Small intestine (tissue), 7 donors: ENCODE data around the gene RBP5. TPM values are rescaled to one million over a fixed set of nuclear protein-coding genes. Genes with fewer than 3 reads are reported as not detected.
A peak's percentile ranks its signal among the peaks of the same experiment; 100 is the strongest.
"Not testable (repeated sequence)": the region's sequence is repeated elsewhere in the genome, so short reads cannot be mapped to it uniquely, and the experiment has no call there.

ENCODE experiments used
- DNase-seq, 2 donors: peaks; one replicate each; pipeline versions ENCODE4 v3.0.0 to v3.0.0-alpha.2; 2013
- FAIRE-seq: peaks from 2 replicates; lab custom pipeline; 2012; peaks lifted over from hg19 to GRCh38; lab: Jason Lieb, UNC
- H3K27ac ChIP-seq, 3 donors: one replicate each; pipeline ENCODE4 v1.5.1; 2013; ENCODE audit warnings: low read length in 2 of 3, mild to moderate bottlenecking in 2 of 3, control low read depth in 1 of 3, inconsistent platforms in 1 of 3, low read depth in 1 of 3, moderate library complexity in 1 of 3
- H3K27me3 ChIP-seq, 3 donors: one replicate each; pipeline ENCODE4 v1.6.1; 2013; ENCODE audit warnings: low read length in 3 of 3, inconsistent platforms in 1 of 3; ENCODE audit not compliant: control insufficient read depth in 3 of 3, insufficient read depth in 3 of 3
- H3K36me3 ChIP-seq, 3 donors: one replicate each; pipeline ENCODE4 v1.6.1; 2013; ENCODE audit warnings: low read length in 3 of 3, inconsistent platforms in 1 of 3, low read depth in 1 of 3, mild to moderate bottlenecking in 1 of 3, moderate library complexity in 1 of 3; ENCODE audit not compliant: control insufficient read depth in 3 of 3, insufficient read depth in 2 of 3
- H3K4me1 ChIP-seq, 3 donors: one replicate each; pipeline ENCODE4 v1.6.1; 2013; ENCODE audit warnings: low read length in 2 of 3, inconsistent platforms in 1 of 3, low read depth in 1 of 3, mild to moderate bottlenecking in 1 of 3, moderate library complexity in 1 of 3; ENCODE audit not compliant: control insufficient read depth in 3 of 3, insufficient read depth in 2 of 3
- H3K4me3 ChIP-seq, 3 donors: one replicate each; pipeline ENCODE4 v1.5.1; 2013; ENCODE audit warnings: low read length in 3 of 3, control low read depth in 1 of 3, inconsistent platforms in 1 of 3, low read depth in 1 of 3, mild to moderate bottlenecking in 1 of 3, moderate library complexity in 1 of 3
- H3K9me3 ChIP-seq, 2 donors: one replicate each; pipeline ENCODE4 v1.6.1; 2013; ENCODE audit warnings: low read depth in 1 of 2, low read length in 1 of 2; ENCODE audit not compliant: control insufficient read depth in 2 of 2, insufficient read depth in 1 of 2
- WGBS, 3 donors: extraction: QIAGEN DNeasy Blood & Tissue Kit; methylation state at CpG; one replicate each; pipeline ENCODE4 v1.1.7; 2013; 5-methylcytosine and 5-hydroxymethylcytosine counted together
- polyA plus RNA-seq, 4 donors: library from polyadenylated mRNA; stranded (reverse) in 3 of 4; unstranded in 1 of 4; fragments of 200-250 nt in 3 of 4; fragments of 120-200 nt in 1 of 4; gene quantifications; one replicate each; pipeline versions ENCODE4 v1.2.1 to v1.2.3, GENCODE V29; 2013
- donor health status: healthy with polysubstance abuse.
- donor health status: control.
- donor health status: control.
- donor health status: Bipolar disorder and iron deficiency.
- donor health status: healthy.

Gene RBP5
- polyA plus RNA-seq, 4 donors, result 0.67 to 19.0 (median 7.8) TPM

DNA sequence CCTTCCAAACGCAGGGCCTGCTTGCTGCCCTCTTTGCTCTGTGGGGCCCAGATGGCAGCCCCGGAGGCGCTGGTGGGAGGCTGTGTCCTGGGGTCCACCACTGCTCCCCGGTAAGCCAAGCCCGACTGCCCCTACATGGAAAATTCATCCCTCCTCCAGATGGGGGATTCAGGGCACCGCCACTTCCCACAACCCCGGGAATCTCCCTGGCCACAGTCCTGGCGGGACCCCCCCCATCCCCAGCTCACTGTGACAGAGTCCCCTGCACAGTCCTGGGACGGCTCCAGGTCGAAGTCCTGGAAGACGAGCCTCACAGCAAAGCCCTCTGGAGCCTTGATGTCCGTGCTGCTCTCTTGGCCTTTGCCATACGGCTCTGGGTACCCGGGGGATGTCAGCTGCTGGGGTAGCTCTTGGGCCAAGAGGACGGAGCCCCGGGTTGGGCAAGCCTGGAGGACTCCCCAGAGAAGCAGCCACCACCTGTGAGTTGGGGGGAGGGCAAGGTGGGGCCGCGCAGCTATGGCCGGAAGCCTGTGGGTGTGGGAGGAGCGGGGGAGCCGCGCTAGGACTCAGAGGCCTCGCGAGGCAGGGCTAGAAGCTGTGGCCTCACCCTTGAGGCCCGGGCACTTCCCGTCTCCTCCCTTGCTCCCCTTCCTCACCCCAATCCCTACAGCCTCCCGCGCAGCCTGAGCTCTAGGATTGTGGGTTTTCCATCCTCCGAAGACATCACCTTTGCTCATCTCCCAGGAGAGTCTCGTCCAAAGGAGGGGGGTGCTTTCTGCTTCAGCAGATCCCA is 20.5 kb downstream of the RBP5 start:
- peak; percentile 78 to 94 for DNase-seq
- FAIRE-seq, result no peak
- Histone ChIP-seq H3K27ac (peak overlapping the region; percentile 90 to 98 (median 91)), H3K9me3 (no peaks in the 10 kb centered on the region), H3K4me1 (peaks cover 0 to 12% (median 2%) of the 10 kb centered on the region in 3 donors), H3K36me3 (peaks cover 0 to 22% (median 6%) of the 10 kb centered on the region in 3 donors), H3K27me3 (no peaks in the 10 kb centered on the region), H3K4me3 (peak overlapping the region; percentile 59 to 74 (median 71))
- 1 to 4% (median 1%) methylated on average over 23 to 30 of the region's 30 CpGs for WGBS, 3 donors

DNA sequence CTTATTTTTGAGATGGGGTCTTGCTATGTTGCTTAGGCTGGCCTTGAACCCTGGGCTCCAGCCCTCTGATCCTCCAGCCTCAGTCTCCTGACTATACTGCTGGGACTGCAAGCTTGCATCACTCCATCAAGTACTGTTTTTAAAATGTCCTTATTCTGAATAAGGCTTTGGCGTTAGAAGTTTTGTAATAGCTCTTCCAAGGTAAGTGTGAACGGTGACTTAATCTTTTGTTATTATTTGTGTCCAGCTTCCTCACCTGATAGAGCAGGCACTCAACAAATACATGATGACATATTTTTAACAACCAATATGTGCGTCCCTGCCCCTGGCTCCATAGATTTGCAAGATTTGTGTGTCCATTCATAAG is 21.1 kb downstream of the RBP5 start:
- FAIRE-seq, result no peak
- peak overlapping the region; percentile 90 to 98 (median 91) for H3K27ac ChIP-seq
- peaks cover 0 to 15% (median 2%) of the 10 kb centered on the region in 3 donors for H3K4me1 ChIP-seq
- no peaks in the 10 kb centered on the region for H3K9me3 ChIP-seq
- 21 to 40% (median 21%) methylated on average over 3 of the region's 3 CpGs for WGBS, 3 donors
- peaks cover 0 to 23% (median 6%) of the 10 kb centered on the region in 3 donors for H3K36me3 ChIP-seq
- H3K27me3 ChIP-seq, result no peaks in the 10 kb centered on the region
- H3K4me3 ChIP-seq, result peak overlapping the region; percentile 59 to 74 (median 71)
- DNase-seq, result no peak

DNA sequence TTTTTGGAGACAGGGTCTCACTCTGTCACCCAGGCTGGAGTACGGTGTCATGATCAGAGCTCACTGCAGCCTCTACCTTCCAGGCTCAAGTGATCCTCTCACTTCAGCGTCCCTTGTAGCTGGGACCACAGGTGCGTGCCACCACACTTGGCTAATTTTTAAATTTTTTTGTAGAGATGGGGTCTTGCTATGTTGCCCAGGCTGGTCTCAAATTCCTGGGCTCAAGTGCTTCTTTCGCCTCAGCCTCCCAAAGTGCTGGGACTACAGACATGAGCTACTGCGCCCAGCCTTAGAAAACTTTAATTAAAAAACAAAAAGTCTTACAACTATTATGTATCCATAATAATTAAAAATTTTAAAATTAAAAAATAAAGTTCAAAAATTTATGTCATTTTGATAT is 21.5 kb downstream of the RBP5 start:
- peaks cover 0 to 27% (median 6%) of the 10 kb centered on the region in 3 donors for H3K36me3 ChIP-seq
- peaks cover 0 to 18% (median 2%) of the 10 kb centered on the region in 3 donors for H3K4me1 ChIP-seq
- DNase-seq, FAIRE-seq, H3K27me3 ChIP-seq, H3K9me3 ChIP-seq: not testable (repeated sequence)
- H3K27ac ChIP-seq, result peak overlapping the region in 1 of 3 donors; percentile 90
- H3K4me3 ChIP-seq, result peak overlapping the region in 1 of 3 donors; percentile 74
- WGBS, 3 donors, result 96 to 98% (median 97%) methylated on average over 5 of the region's 5 CpGs

DNA sequence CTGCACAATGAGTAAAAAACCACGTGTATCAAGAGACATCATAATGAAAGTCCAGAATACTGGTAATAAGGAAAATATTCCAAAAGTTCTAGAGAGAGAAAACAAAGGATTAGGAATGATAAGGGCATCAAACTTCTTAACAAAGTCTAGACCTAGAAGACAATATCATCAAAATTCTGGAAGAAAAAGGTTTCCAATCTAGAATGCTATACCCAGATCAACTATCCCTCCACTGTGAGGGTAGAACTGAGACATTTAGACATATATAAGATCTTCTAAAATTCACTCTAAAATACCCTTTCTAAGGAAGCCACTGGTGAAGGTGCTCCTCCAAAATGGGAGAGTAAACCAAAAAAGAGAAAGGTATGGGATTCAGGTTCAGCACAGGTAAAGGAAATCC is 22.6 kb downstream of the RBP5 start:
- Histone ChIP-seq H3K4me1 (peaks cover 0 to 18% (median 2%) of the 10 kb centered on the region in 3 donors), H3K4me3 (no peak overlapping the region)
- no peak for FAIRE-seq

DNA sequence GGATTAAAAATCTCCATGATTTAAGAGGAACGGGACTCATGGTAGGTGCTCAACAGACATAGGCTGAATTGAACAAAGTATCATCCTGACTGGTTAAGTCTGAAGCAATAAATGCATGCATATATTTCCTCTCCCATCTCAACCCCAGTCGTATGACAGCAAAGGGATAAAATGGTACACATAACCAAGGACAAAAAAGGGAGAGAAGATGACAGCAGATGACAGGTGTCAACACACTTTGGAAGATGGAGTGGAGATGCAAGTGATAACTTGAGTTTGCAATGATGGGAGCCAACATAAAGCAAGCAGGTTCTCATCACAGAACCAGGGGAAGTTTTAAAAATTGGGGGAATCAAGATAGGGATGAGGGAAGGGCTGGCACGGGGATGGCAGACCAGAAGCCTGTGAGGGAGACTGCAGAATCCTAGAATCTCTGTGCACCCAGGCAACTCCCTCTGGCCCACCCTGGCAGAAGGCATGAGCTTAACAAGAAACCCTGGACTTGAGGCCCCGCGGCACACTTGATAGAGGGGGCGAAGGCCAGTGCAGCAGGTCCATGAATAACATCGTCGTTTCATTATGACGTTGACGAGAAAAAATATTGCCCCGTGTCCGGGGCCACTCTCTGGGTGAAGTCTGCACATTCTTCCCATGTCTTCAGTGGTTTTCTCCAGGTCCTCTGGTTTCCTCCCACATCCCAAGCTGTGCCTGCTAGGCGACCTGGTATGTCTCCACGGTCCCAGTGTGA is 24.7 kb downstream of the RBP5 start:
- Histone ChIP-seq H3K36me3 (peaks cover 0 to 39% (median 6%) of the 10 kb centered on the region in 3 donors), H3K4me1 (peaks cover 0 to 14% (median 2%) of the 10 kb centered on the region in 3 donors), H3K27ac (peak overlapping the region in 1 of 3 donors; percentile 46), H3K9me3 (no peaks in the 10 kb centered on the region), H3K27me3 (no peaks in the 10 kb centered on the region), H3K4me3 (no peak overlapping the region)
- no peak for FAIRE-seq
- peak in 1 of 2 donors; percentile 72 for DNase-seq
- 72 to 81% (median 79%) methylated on average over 14 of the region's 14 CpGs for WGBS, 3 donors

More for the DNA sequence above, 22.6 kb downstream of the RBP5 start:
- Histone ChIP-seq H3K27me3 (no peaks in the 10 kb centered on the region), H3K36me3 (peaks cover 0 to 33% (median 6%) of the 10 kb centered on the region in 3 donors), H3K27ac (no peak overlapping the region), H3K9me3 (no peaks in the 10 kb centered on the region)
- 85 to 97% (median 89%) methylated on average over 1 of the region's 1 CpG for WGBS, 3 donors
- DNase-seq, result no peak

DNA sequence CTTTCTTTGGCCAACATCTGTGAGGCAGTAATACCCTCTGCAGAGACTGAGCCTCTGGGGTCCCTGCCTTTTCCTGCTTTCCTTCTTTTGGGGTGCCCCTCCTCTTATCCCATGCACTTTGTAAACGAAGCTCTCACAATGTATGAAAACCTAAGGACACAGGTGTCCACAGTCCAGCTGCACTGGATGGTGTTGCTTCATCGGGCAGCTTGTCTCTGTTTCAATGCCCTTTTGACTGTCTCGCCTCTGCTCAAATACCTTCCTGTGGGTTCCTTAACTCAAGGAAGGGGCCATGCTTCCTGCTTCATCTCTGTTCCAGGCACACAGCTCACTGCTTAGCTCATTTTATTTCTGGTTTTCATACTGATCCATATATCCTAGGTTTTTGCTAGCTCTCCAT is 26.1 kb downstream of the RBP5 start:
- no peak for FAIRE-seq
- H3K4me3 ChIP-seq, result no peak overlapping the region
- peaks cover 0 to 42% (median 7%) of the 10 kb centered on the region in 3 donors for H3K36me3 ChIP-seq
- WGBS, 3 donors, result 67 to 75% (median 73%) methylated on average over 3 of the region's 3 CpGs
- no peaks in the 10 kb centered on the region for H3K9me3 ChIP-seq
- peak in 1 of 2 donors; percentile 26 for DNase-seq
- H3K4me1 ChIP-seq, result peaks cover 0 to 14% (median 1%) of the 10 kb centered on the region in 3 donors
- H3K27ac ChIP-seq, result no peak overlapping the region
- no peaks in the 10 kb centered on the region for H3K27me3 ChIP-seq

DNA sequence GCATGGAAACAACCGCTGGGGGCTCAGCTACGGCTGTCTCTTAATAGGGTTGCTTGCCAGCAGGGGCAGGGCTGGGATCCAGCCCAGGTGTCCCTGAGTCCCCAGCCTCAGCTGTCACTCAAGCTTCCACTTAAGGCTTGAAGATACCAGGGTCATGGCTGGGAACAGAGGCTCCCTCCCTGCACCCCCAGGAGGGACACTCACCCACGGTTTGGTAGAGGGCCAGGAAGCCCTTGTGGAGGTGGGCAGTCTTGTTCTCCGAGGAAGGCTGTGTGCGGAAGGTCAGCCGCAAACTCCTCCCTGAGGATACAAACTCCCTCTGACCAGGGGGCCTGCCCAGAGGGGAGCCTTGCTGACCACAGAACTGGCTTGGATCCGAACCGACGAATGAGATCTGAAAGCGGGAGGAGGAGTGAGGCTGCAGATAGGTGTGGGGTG is 27.0 kb downstream of the RBP5 start:
- 84 to 92% (median 92%) methylated on average over 10 of the region's 10 CpGs for WGBS, 3 donors
- FAIRE-seq (no peak), DNase-seq (no peak)
- H3K27ac ChIP-seq, result no peak overlapping the region
- H3K36me3 ChIP-seq, result peaks cover 0 to 50% (median 7%) of the 10 kb centered on the region in 3 donors
- H3K27me3 ChIP-seq, result no peaks in the 10 kb centered on the region
- H3K4me1 ChIP-seq, result peaks cover 0 to 14% (median 0%) of the 10 kb centered on the region in 3 donors
- no peak overlapping the region for H3K4me3 ChIP-seq
- no peaks in the 10 kb centered on the region for H3K9me3 ChIP-seq

DNA sequence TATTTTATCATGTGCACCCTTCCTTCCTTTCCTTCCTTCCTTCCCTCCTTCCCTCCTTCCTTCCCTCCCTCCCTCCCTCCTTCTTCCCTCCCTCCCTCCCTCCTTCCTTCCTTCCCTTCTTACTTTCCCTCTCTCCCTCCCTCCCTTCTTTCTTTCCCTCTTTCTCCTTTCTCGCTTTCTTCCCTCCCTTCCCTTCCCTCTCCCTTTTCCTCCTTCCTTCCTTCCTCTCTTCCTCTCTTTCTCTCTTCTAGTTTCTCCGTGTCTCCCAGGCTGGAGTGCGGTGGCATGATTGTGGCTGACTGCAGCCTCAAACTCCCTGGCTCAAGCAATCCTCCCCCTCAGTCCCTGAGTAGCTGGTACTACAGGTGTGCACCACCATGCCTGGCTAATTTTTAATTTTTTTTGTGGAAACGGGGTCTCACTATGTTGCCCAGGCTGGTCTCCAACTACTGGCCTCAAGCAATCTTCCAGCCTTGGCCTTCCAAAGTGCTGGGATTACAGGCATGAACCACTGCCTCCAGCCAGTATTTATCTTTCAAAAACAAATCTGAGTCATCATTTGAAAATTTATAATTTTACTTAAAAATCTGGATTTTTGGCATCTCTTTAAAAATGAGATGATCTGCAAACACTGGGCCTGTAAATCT is 27.5 kb downstream of the RBP5 start:
- Histone ChIP-seq H3K27me3 (no peaks in the 10 kb centered on the region), H3K36me3 (peaks cover 0 to 55% (median 7%) of the 10 kb centered on the region in 3 donors), H3K4me3 (no peak overlapping the region), H3K9me3 (no peaks in the 10 kb centered on the region), H3K27ac (no peak overlapping the region), H3K4me1 (peaks cover 0 to 14% (median 0%) of the 10 kb centered on the region in 3 donors)
- FAIRE-seq (no peak), DNase-seq (no peak)
- 90 to 92% (median 90%) methylated on average over 4 of the region's 4 CpGs for WGBS, 3 donors
